Neural progenitor cell (in vitro differentiated cells): Measurements from ENCODE around the gene NEU4.

Experiments
- EZH2 ChIP-seq: fragments of 200-600 bp; sonication (generic); IDR thresholded peaks from 2 replicates; pipeline ENCODE4 v1.6.1; 2017; ENCODE audit warnings: antibody characterized with exemption, mild to moderate bottlenecking, moderate library complexity
- TF ChIP-seq, protein P1 (sequence below): fragments of 200-600 bp; sonication (generic); IDR thresholded peaks from 2 replicates; pipeline ENCODE4 v1.5.1; 2017; ENCODE audit warnings: antibody characterized with exemption, mild to moderate bottlenecking

GRCh38 chr2:241860184-241861078 is 51.4 kb downstream of the NEU4 start:
- TF ChIP-seq, protein P1, sequence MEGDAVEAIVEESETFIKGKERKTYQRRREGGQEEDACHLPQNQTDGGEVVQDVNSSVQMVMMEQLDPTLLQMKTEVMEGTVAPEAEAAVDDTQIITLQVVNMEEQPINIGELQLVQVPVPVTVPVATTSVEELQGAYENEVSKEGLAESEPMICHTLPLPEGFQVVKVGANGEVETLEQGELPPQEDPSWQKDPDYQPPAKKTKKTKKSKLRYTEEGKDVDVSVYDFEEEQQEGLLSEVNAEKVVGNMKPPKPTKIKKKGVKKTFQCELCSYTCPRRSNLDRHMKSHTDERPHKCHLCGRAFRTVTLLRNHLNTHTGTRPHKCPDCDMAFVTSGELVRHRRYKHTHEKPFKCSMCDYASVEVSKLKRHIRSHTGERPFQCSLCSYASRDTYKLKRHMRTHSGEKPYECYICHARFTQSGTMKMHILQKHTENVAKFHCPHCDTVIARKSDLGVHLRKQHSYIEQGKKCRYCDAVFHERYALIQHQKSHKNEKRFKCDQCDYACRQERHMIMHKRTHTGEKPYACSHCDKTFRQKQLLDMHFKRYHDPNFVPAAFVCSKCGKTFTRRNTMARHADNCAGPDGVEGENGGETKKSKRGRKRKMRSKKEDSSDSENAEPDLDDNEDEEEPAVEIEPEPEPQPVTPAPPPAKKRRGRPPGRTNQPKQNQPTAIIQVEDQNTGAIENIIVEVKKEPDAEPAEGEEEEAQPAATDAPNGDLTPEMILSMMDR: no peak
- TF ChIP-seq EZH2: no peak
